ENCODE data around the gene GCDH. TPM values are rescaled to one million over a fixed set of nuclear protein-coding genes. Genes with fewer than 3 reads are reported as not detected.

GCDH gene
- total and polyA plus RNA-seq, 8 donors, result 17.5 to 30.8 (median 24.0) TPM; not detected in 1

DNA sequence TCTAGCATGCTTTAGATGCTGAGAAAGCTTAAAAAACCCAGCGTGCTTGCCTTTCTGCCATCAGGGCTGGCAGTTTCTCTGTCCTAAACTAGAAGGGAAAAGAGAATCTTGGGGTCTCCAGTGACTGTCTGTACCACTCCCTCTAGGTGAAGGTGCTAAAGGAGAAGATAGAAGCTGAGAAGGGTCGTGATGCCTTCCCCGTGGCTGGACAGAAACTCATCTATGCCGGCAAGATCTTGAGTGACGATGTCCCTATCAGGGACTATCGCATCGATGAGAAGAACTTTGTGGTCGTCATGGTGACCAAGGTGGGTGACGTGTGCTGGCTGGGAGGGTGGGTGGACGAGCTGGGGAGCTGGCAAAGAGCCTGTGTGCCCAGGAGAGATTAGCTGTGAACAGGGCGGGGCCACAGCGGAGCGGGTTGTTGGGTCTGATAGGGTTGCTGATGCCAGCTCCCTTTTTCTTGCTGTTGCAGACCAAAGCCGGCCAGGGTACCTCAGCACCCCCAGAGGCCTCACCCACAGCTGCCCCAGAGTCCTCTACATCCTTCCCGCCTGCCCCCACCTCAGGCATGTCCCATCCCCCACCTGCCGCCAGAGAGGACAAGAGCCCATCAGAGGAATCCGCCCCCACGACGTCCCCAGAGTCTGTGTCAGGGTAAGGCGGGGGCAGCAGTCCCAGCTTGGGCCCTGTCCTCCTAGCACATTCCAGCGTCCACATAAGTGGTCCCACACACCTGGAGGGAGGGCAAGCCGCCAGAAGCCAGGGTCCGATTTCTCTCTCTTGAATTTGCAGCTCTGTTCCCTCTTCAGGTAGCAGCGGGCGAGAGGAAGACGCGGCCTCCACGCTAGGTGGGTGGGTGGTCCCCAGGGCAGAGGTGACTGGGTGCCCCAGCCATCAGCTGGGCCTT is 57.0 kb downstream of the GCDH start:
- H3K4me1 ChIP-seq, result peaks cover 28 to 60% (median 50%) of the 10 kb centered on the region in 4 donors
- 58 to 73% (median 65%) methylated on average over 24 to 28 of the region's 28 CpGs for WGBS, 5 donors
- no peaks in the 10 kb centered on the region for H3K9me3 ChIP-seq
- H3K4me3 ChIP-seq, result no peak overlapping the region
- H3K27ac ChIP-seq, result peak overlapping the region in 3 of 5 donors; percentile 22 to 99 (median 42)
- intact Hi-C loops (cut with DNase I; ENCODE audit: low total_unique reads), result no loop called here
- TF ChIP-seq EP300 (IDR thresholded peaks at IDR 0.05) (no peak), POLR2A (IDR thresholded peaks at IDR 0.05) (no peak), POLR2AphosphoS5 (IDR thresholded peaks at IDR 0.05) (no peak)
- TF ChIP-seq, protein P1, sequence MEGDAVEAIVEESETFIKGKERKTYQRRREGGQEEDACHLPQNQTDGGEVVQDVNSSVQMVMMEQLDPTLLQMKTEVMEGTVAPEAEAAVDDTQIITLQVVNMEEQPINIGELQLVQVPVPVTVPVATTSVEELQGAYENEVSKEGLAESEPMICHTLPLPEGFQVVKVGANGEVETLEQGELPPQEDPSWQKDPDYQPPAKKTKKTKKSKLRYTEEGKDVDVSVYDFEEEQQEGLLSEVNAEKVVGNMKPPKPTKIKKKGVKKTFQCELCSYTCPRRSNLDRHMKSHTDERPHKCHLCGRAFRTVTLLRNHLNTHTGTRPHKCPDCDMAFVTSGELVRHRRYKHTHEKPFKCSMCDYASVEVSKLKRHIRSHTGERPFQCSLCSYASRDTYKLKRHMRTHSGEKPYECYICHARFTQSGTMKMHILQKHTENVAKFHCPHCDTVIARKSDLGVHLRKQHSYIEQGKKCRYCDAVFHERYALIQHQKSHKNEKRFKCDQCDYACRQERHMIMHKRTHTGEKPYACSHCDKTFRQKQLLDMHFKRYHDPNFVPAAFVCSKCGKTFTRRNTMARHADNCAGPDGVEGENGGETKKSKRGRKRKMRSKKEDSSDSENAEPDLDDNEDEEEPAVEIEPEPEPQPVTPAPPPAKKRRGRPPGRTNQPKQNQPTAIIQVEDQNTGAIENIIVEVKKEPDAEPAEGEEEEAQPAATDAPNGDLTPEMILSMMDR (IDR thresholded peaks at IDR 0.05), result no peak
- peak; percentile 48 to 60 for DNase-seq
- H3K27me3 ChIP-seq, result no peaks in the 10 kb centered on the region
- peaks cover 75 to 78% (median 76%) of the 10 kb centered on the region in 4 donors for H3K36me3 ChIP-seq

DNA sequence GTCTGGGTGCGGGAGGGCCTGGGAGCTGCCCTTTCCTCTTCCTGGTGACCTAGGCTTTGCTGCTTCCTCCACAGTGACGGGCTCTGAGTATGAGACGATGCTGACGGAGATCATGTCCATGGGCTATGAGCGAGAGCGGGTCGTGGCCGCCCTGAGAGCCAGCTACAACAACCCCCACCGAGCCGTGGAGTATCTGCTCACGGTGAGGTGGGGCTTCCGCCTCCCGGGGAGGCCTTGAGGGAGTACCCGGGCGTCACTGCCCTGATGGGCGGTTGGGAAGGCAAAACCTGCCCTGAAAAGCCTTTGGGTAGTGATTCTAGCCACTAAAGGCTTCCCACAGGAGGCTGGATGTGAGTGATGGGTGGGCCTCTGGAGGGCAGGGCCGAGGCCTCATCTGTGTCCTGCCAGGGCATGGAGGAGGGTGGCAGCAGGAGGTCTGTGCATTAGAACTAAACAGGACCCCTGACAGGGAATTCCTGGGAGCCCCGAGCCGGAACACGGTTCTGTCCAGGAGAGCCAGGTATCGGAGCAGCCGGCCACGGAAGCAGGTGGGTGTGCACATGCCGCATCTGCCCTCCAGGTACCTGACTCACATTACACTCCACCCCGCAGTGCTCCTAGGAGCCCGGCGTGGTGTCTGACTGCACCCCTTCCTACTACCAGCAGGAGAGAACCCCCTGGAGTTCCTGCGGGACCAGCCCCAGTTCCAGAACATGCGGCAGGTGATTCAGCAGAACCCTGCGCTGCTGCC is 57.8 kb downstream of the GCDH start:
- Histone ChIP-seq H3K27ac (peak overlapping the region in 2 of 5 donors; percentile 22 to 99), H3K36me3 (peaks cover 72 to 78% (median 76%) of the 10 kb centered on the region in 4 donors)

More for the DNA sequence above, 57.8 kb downstream of the GCDH start:
- intact Hi-C loops (cut with DNase I; ENCODE audit: low total_unique reads), result no loop called here
- DNase-seq, result no peak
- no peaks in the 10 kb centered on the region for H3K9me3 ChIP-seq
- H3K4me1 ChIP-seq, result peaks cover 35 to 60% (median 49%) of the 10 kb centered on the region in 4 donors
- TF ChIP-seq, protein P1 (IDR thresholded peaks at IDR 0.05), result no peak
- TF ChIP-seq EP300 (IDR thresholded peaks at IDR 0.05), result no peak
- no peak for TF ChIP-seq POLR2A (IDR thresholded peaks at IDR 0.05)
- TF ChIP-seq POLR2AphosphoS5 (IDR thresholded peaks at IDR 0.05), result no peak
- 91 to 94% (median 93%) methylated on average over 21 to 30 of the region's 30 CpGs for WGBS, 5 donors
- no peaks in the 10 kb centered on the region for H3K27me3 ChIP-seq
- H3K4me3 ChIP-seq, result no peak overlapping the region

Small RNAs within 50 kb of the gene (small RNA-seq; reads per million reads assigned to genes)
- gene MIR5695, result 0 to 0.10 (median 0) reads per million in 4 donors
- 0 to 0.98 (median 0.48) reads per million in 4 donors for gene MIR6515
- gene MIR6794, result 0 reads per million in 4 donors

Other genes starting within 250 kb of the GCDH start
- 100 to 1,000 TPM in 4 of 5 donors, 10 to 100 TPM in 1; 41.7 to 429 (median 117) TPM for gene MAN2B1, start 224.4 kb upstream of the GCDH start, total RNA-seq
- gene MAN2B1, start 224.4 kb upstream of the GCDH start, polyA plus RNA-seq, result 10 to 100 TPM; 20.6 to 59.0 (median 42.1) TPM
- 10 to 100 TPM in 1 of 5 donors, 1 to 10 TPM in 4; 1.4 to 12.9 (median 9.6) TPM for gene WDR83, start 224.4 kb upstream of the GCDH start, total RNA-seq
- 10 to 100 TPM; 20.6 to 33.4 (median 32.7) TPM for gene WDR83, start 224.4 kb upstream of the GCDH start, polyA plus RNA-seq
- 100 to 1,000 TPM in 2 of 5 donors, 10 to 100 TPM in 3; 51.7 to 287 (median 82.6) TPM for gene DHPS, start 209.3 kb upstream of the GCDH start, total RNA-seq
- 10 to 100 TPM; 65.1 to 76.0 (median 75.0) TPM for gene DHPS, start 209.3 kb upstream of the GCDH start, polyA plus RNA-seq
- not detected for gene GNG14, start 203.2 kb upstream of the GCDH start, total RNA-seq
- gene GNG14, start 203.2 kb upstream of the GCDH start, polyA plus RNA-seq, result not detected
- gene FBXW9, start 194.5 kb upstream of the GCDH start, total RNA-seq, result 10 to 100 TPM in 1 of 5 donors, 1 to 10 TPM in 3, under 1 TPM in 1; 0.29 to 10.9 (median 2.7) TPM
- 1 to 10 TPM; 4.6 to 9.8 (median 5.8) TPM for gene FBXW9, start 194.5 kb upstream of the GCDH start, polyA plus RNA-seq
- 100 to 1,000 TPM in 1 of 5 donors, 10 to 100 TPM in 4; 20.6 to 143 (median 59.8) TPM for gene TNPO2, start 167.2 kb upstream of the GCDH start, total RNA-seq
- 10 to 100 TPM; 13.7 to 18.5 (median 17.2) TPM for gene TNPO2, start 167.2 kb upstream of the GCDH start, polyA plus RNA-seq
- 100 to 1,000 TPM; 104 to 687 (median 176) TPM for gene TRIR, start 156.5 kb upstream of the GCDH start, total RNA-seq
- gene TRIR, start 156.5 kb upstream of the GCDH start, polyA plus RNA-seq, result 100 to 1,000 TPM; 341 to 367 (median 348) TPM
- gene GET3, start 153.7 kb upstream of the GCDH start, total RNA-seq, result 10 to 100 TPM in 3 of 5 donors, 1 to 10 TPM in 1, under 1 TPM in 1; 0.89 to 27.2 (median 15.5) TPM
- gene GET3, start 153.7 kb upstream of the GCDH start, polyA plus RNA-seq, result 10 to 100 TPM; 55.1 to 90.4 (median 75.5) TPM
- gene BEST2, start 139.4 kb upstream of the GCDH start, total RNA-seq, result 100 to 1,000 TPM in 1 of 5 donors, not detected in 4; 165 TPM
- gene BEST2, start 139.4 kb upstream of the GCDH start, polyA plus RNA-seq, result under 1 TPM in 1 of 3 donors, not detected in 2; 0.08 TPM
- 100 to 1,000 TPM in 3 of 5 donors, 10 to 100 TPM in 2; 33.0 to 797 (median 303) TPM for gene HOOK2, start 115.6 kb upstream of the GCDH start, total RNA-seq
- 10 to 100 TPM; 30.1 to 74.1 (median 66.7) TPM for gene HOOK2, start 115.6 kb upstream of the GCDH start, polyA plus RNA-seq
- 100 to 1,000 TPM; 178 to 625 (median 336) TPM for gene JUNB, start 99.7 kb upstream of the GCDH start, total RNA-seq
- 100 to 1,000 TPM; 128 to 152 (median 136) TPM for gene JUNB, start 99.7 kb upstream of the GCDH start, polyA plus RNA-seq
- gene PRDX2, start 89.4 kb upstream of the GCDH start, total RNA-seq, result 100 to 1,000 TPM; 118 to 284 (median 129) TPM
- 100 to 1,000 TPM; 213 to 257 (median 240) TPM for gene PRDX2, start 89.4 kb upstream of the GCDH start, polyA plus RNA-seq
- gene THSD8, start 89.1 kb upstream of the GCDH start, total RNA-seq, result not detected
- gene THSD8, start 89.1 kb upstream of the GCDH start, polyA plus RNA-seq, result 1 to 10 TPM; 2.9 to 8.3 (median 5.1) TPM
- gene RNASEH2A, start 84.6 kb upstream of the GCDH start, total RNA-seq, result 10 to 100 TPM in 2 of 5 donors, 1 to 10 TPM in 2, under 1 TPM in 1; 0.45 to 36.2 (median 6.2) TPM
- 10 to 100 TPM in 1 of 3 donors, 1 to 10 TPM in 2; 5.4 to 10.6 (median 6.4) TPM for gene RNASEH2A, start 84.6 kb upstream of the GCDH start, polyA plus RNA-seq
- gene RTBDN, start 56.6 kb upstream of the GCDH start, total RNA-seq, result not detected
- under 1 TPM in 1 of 3 donors, not detected in 2; 0.53 TPM for gene RTBDN, start 56.6 kb upstream of the GCDH start, polyA plus RNA-seq
- gene MAST1, start 52.6 kb upstream of the GCDH start, total RNA-seq, result 10 to 100 TPM in 1 of 5 donors, 1 to 10 TPM in 3, not detected in 1; 1.3 to 33.9 (median 5.9) TPM
- 1 to 10 TPM in 1 of 3 donors, under 1 TPM in 2; 0.43 to 1.1 (median 0.56) TPM for gene MAST1, start 52.6 kb upstream of the GCDH start, polyA plus RNA-seq
- 10 to 100 TPM; 11.9 to 53.1 (median 30.4) TPM for gene DNASE2, start 9.7 kb upstream of the GCDH start, total RNA-seq
- gene DNASE2, start 9.7 kb upstream of the GCDH start, polyA plus RNA-seq, result 10 to 100 TPM in 2 of 3 donors, 1 to 10 TPM in 1; 9.0 to 26.2 (median 20.3) TPM
- under 1 TPM in 1 of 5 donors, not detected in 4; 0.18 TPM for gene KLF1, start 4.0 kb upstream of the GCDH start, total RNA-seq
- under 1 TPM in 2 of 3 donors, not detected in 1; 0.05 to 0.19 TPM for gene KLF1, start 4.0 kb upstream of the GCDH start, polyA plus RNA-seq
- not detected for gene SYCE2, start 28.1 kb downstream of the GCDH start, total RNA-seq
- under 1 TPM in 1 of 3 donors, not detected in 2; 0.23 TPM for gene SYCE2, start 28.1 kb downstream of the GCDH start, polyA plus RNA-seq
- 100 to 1,000 TPM in 1 of 5 donors, 10 to 100 TPM in 4; 27.2 to 125 (median 51.9) TPM for gene FARSA, start 42.6 kb downstream of the GCDH start, total RNA-seq
- gene FARSA, start 42.6 kb downstream of the GCDH start, polyA plus RNA-seq, result 10 to 100 TPM; 34.7 to 40.3 (median 39.4) TPM
- 100 to 1,000 TPM; 337 to 947 (median 504) TPM for gene CALR, start 47.4 kb downstream of the GCDH start, total RNA-seq
- gene CALR, start 47.4 kb downstream of the GCDH start, polyA plus RNA-seq, result 100 to 1,000 TPM in 2 of 3 donors, 10 to 100 TPM in 1; 71.2 to 236 (median 158) TPM
- gene RAD23A, start 54.7 kb downstream of the GCDH start, total RNA-seq, result 100 to 1,000 TPM in 3 of 5 donors, 10 to 100 TPM in 2; 44.1 to 144 (median 103) TPM
- gene RAD23A, start 54.7 kb downstream of the GCDH start, polyA plus RNA-seq, result 100 to 1,000 TPM; 101 to 141 (median 106) TPM
- 10 to 100 TPM in 4 of 5 donors, 1 to 10 TPM in 1; 1.8 to 93.3 (median 25.9) TPM for gene GADD45GIP1, start 66.1 kb downstream of the GCDH start, total RNA-seq
- gene GADD45GIP1, start 66.1 kb downstream of the GCDH start, polyA plus RNA-seq, result 10 to 100 TPM; 59.0 to 75.4 (median 61.8) TPM
- under 1 TPM in 1 of 5 donors, not detected in 4; 0.58 TPM for gene DAND5, start 78.4 kb downstream of the GCDH start, total RNA-seq
- gene DAND5, start 78.4 kb downstream of the GCDH start, polyA plus RNA-seq, result under 1 TPM in 2 of 3 donors, not detected in 1; 0.12 to 0.13 TPM
- gene NFIX, start 104.3 kb downstream of the GCDH start, total RNA-seq, result 100 to 1,000 TPM in 1 of 5 donors, 10 to 100 TPM in 4; 14.0 to 183 (median 63.3) TPM
- gene NFIX, start 104.3 kb downstream of the GCDH start, polyA plus RNA-seq, result 10 to 100 TPM; 11.5 to 45.0 (median 30.2) TPM
- 10 to 100 TPM in 2 of 5 donors, 1 to 10 TPM in 2, not detected in 1; 1.3 to 19.3 (median 7.6) TPM for gene LYL1, start 211.7 kb downstream of the GCDH start, total RNA-seq
- 1 to 10 TPM; 4.1 to 5.5 (median 5.0) TPM for gene LYL1, start 211.7 kb downstream of the GCDH start, polyA plus RNA-seq
- 100 to 1,000 TPM in 1 of 5 donors, 10 to 100 TPM in 4; 29.6 to 373 (median 36.5) TPM for gene TRMT1, start 225.6 kb downstream of the GCDH start, total RNA-seq
- 10 to 100 TPM; 64.7 to 88.2 (median 77.9) TPM for gene TRMT1, start 225.6 kb downstream of the GCDH start, polyA plus RNA-seq
- gene NACC1, start 227.1 kb downstream of the GCDH start, total RNA-seq, result 100 to 1,000 TPM in 1 of 5 donors, 10 to 100 TPM in 4; 10.1 to 122 (median 26.3) TPM
- gene NACC1, start 227.1 kb downstream of the GCDH start, polyA plus RNA-seq, result 10 to 100 TPM in 1 of 3 donors, 1 to 10 TPM in 2; 6.9 to 26.2 (median 9.5) TPM

Data from stomach (tissue), 9 donors.